Measurements from ENCODE around the gene SLC17A6.

Gene SLC17A6

GRCh38 chr11:22389526-22390282, 51.5 kb downstream of the SLC17A6 start:
- DNase-seq (ENCODE audit: low spot score), result no peak

- no peak for DNase-seq (ENCODE audit: low spot score)
Measured at GRCh38 chr11:22390283-22390655, 52.1 kb downstream of the SLC17A6 start.

- DNase-seq (ENCODE audit: low spot score), result no peak
Measured at GRCh38 chr11:22392561-22392960, 54.4 kb downstream of the SLC17A6 start.

GRCh38 chr11:22405377-22405776, 67.2 kb downstream of the SLC17A6 start:
- no peak for DNase-seq (ENCODE audit: low spot score)

- no peak for DNase-seq (ENCODE audit: low spot score)
Measured at GRCh38 chr11:22407267-22407666, 69.1 kb downstream of the SLC17A6 start.

- no peak for DNase-seq (ENCODE audit: low spot score)
Measured at GRCh38 chr11:22407921-22408320, 69.7 kb downstream of the SLC17A6 start.

- no peak for DNase-seq (ENCODE audit: low spot score)
Measured at GRCh38 chr11:22415476-22415875, 77.3 kb downstream of the SLC17A6 start.

GRCh38 chr11:22416462-22416861, 78.3 kb downstream of the SLC17A6 start:
- no peak for DNase-seq (ENCODE audit: low spot score)

GRCh38 chr11:22426915-22427314, 88.7 kb downstream of the SLC17A6 start:
- no peak for DNase-seq (ENCODE audit: low spot score)

All from CD4-positive, alpha-beta T cell treated with Interleukin-6 at 100 ng/mL for 8 hours (primary cell).